ENCODE results near the gene AP3D1. TPM values are rescaled to one million over a fixed set of nuclear protein-coding genes. Genes with fewer than 3 reads are reported as not detected.

Gene AP3D1
- total and polyA plus RNA-seq, 9 of the 15 experiments (the other 6 are each of a cell fraction or from before 2014, with no cell fraction given): 1.2 to 86.1 (median 35.9) TPM

GRCh38 chr19:2151339-2152229 is at the start of gene AP3D1 (continued):
- TF ChIP-seq CHD7 (IDR thresholded peaks at IDR 0.05; ENCODE audit: low read depth, low read length) (no peak), RBM25 (IDR thresholded peaks at IDR 0.05; ENCODE audit: low read depth, low read length, severe bottlenecking) (no peak), IRF1 (CRISPR knock-in tag; IDR thresholded peaks at IDR 0.05; ENCODE audit: borderline replicate concordance) (no peak), PRDM10 (IDR thresholded peaks at IDR 0.05; ENCODE audit: partially characterized antibody) (no peak), SP2 (IDR thresholded peaks at IDR 0.05; ENCODE audit: extremely low read depth, low read depth, low read length, poor library complexity, severe bottlenecking) (peak; percentile 50), IRF9 (tag; IDR thresholded peaks at IDR 0.05) (no peak), NCOR1 (IDR thresholded peaks at IDR 0.05) (no peak), GABPB2 (CRISPR knock-in tag; conservative IDR thresholded peaks at IDR 0.05) (no peak)
